Adrenal gland (tissue), 5 donors: ENCODE measurements around the gene IFITM2.

Experiments
- CTCF ChIP-seq, 6 experiments: fragments of 450-650 bp in 4 of 6; fragments of 200-600 bp in 2 of 6; sonication (generic) in 1 of 6; IDR thresholded peaks; 1 replicate in 5 of 6; 2 replicates in 1 of 6; pipeline versions ENCODE4 v1.5.1 to v1.8.0; 2016 to 2021; ENCODE audit warnings: antibody characterized with exemption in 6 of 6, mild to moderate bottlenecking in 2 of 6, moderate library complexity in 1 of 6
- POLR2A ChIP-seq, 2 donors: fragments of 450-650 bp; IDR thresholded peaks; one replicate each; pipeline ENCODE4 v1.6.1; 2017; ENCODE audit warnings: antibody characterized with exemption in 2 of 2, mild to moderate bottlenecking in 2 of 2, moderate library complexity in 1 of 2
- donor health status: DM: no; HTN: no; CAD: no.

- TF ChIP-seq CTCF (IDR thresholded peaks at IDR 0.05): no peak
- no peak for TF ChIP-seq POLR2A (IDR thresholded peaks at IDR 0.05)
Observed at GRCh38 chr11:316031-316701, 8.6 kb downstream of the IFITM2 start.
